HG02973 (cell line): ENCODE data around the gene GCGR.

Experiments
- ATAC-seq: cut with Tn5 transposase; IDR thresholded peaks from one replicate; pipeline ENCODE4 v1.9.1; 2021; ENCODE audit warnings: moderate library complexity; ENCODE audit not compliant: unreplicated experiment

The GCGR gene

DNA sequence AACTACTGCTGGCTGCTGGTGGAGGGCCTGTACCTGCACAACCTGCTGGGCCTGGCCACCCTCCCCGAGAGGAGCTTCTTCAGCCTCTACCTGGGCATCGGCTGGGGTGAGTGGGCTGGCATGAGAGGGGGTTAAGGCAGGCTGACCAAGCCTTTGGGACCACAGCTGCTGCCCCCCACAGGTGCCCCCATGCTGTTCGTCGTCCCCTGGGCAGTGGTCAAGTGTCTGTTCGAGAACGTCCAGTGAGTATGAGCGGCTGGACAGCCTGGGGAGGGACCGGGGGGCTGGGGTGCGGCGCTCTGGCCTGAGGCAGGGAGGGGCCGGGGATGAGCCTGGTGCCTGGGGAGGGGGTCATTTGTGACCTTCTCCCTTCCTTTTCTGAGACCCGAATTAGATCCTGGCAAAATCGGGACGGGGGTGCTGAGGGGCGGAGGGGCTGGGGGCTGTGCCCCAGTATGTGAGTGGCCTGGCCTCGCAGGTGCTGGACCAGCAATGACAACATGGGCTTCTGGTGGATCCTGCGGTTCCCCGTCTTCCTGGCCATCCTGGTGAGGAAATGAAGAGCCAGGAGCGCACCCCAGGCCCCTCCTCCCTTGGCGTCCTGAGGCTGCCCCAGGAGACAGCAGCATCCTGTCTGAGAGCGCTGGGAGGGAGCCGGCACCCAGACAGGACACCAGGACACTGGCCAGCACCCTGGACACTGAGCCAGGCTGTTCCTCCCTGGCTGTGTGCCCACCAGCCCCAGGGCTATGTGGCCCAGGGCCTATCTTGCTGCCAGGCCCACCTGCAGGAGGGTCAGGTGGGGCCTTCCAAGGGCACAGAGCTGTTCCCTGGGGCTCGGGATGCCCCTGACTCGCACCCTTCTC lies 8.0 kb downstream of the GCGR start:
- ATAC-seq: no peak

DNA sequence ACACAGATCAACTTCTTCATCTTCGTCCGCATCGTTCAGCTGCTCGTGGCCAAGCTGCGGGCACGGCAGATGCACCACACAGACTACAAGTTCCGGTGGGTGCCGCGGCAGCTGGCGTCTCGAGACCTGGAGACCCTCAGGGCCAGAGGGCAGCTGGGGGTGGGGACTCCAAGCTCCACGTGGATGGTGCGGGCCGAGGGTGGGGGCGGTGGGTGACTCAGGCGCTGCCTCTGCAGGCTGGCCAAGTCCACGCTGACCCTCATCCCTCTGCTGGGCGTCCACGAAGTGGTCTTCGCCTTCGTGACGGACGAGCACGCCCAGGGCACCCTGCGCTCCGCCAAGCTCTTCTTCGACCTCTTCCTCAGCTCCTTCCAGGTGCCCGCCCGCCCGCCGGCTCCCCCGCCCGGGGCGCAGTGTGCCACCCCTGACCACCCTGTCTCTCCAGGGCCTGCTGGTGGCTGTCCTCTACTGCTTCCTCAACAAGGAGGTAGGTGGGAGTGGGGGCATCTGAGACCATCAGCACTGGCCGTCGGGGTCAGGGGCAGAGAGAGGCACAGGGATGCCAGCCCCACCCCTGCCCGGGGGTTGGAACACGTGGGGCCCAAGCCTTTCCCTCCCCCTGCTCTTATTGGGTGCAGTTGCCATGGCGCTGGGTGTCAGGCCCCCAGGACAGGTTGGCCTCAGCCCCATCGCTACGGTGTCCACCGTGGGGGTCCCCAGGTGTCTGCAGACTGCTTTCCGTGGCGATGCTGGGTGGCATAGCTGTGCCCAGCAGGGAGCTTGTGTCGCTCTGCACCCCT lies 8.8 kb downstream of the GCGR start:
- no peak for ATAC-seq

DNA sequence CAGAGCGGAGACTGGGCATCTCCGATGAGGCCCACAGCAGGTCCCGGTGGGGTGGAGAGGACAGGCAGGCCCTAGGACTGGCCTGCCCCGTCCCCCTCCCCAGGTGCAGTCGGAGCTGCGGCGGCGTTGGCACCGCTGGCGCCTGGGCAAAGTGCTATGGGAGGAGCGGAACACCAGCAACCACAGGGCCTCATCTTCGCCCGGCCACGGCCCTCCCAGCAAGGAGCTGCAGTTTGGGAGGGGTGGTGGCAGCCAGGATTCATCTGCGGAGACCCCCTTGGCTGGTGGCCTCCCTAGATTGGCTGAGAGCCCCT lies 9.4 kb downstream of the GCGR start:
- no peak for ATAC-seq

DNA sequence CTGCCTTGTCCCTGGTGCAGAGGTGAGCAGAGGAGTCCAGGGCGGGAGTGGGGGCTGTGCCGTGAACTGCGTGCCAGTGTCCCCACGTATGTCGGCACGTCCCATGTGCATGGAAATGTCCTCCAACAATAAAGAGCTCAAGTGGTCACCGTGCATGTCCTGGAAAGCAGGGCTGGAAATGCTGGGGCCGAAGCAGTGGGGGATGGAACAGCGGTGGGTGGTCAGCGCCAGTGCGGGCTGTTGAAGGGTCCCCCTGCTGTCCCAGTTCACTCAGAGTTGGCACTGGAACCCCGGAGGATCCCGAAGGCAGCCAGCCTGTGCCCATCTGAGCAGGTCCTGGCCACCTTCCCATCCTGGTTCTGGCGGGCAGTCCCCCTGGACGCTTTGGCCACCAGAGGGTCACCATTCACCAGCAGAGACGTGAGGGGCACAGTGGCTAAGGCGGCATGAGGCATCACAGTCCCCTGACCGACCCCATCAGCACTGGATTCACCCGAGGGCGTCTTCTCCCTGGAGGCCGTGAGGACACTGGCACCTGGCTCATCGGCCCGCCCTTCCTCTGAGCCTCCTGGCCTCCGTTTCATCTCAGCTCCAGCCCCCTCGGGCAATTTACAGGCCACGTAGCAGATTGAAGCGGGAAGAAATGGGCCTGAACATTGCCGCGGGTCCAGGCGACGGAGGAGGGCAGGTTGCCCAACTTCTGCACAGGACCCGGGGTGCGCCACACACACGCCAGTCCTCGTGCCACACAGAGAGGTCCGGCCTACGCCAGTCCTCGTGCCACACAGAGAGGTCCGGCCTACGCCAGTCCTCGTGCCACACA lies 10.1 kb downstream of the GCGR start:
- ATAC-seq: no peak

DNA sequence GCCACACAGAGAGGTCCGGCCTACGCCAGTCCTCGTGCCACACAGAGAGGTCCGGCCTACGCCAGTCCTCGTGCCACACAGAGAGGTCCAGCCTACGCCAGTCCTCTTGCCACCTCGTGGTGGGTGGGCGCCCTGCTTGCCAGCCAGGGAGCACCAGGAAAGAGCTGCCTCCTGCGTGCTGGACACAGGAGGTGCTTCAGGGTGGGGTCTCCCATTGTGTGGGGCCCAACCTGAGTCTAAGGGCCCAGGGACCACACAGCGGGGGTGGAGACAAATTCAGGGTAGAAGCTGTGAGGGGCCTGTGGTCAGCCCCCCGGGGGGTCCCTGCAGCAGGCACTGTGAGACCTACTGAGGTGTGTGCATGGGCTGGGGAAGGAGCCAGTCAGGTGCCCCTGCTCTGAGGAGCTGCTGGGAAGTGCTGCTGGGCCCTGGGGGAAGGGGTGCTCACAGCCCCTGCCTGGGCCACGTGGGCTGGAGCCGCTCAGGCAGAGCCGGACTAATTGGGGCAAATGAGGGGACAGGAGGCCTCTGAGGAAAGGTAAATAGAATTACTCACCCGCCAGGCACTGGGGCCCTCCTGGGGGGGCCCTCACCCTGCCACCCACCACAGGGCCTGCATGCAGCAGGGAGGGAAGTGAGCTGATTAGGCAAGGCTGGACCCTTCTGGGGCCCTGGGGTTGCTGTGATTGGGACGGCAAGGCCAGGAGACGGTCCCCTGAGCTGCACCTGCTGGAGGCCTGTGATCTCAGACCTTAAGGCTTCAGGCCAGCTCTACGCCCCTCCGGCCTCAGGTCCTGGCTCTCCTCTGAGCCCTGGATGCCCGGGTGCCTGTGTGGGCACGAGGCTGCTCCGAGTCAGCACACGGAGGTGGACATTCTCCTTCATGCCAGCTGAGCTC lies 11.0 kb downstream of the GCGR start:
- no peak for ATAC-seq

DNA sequence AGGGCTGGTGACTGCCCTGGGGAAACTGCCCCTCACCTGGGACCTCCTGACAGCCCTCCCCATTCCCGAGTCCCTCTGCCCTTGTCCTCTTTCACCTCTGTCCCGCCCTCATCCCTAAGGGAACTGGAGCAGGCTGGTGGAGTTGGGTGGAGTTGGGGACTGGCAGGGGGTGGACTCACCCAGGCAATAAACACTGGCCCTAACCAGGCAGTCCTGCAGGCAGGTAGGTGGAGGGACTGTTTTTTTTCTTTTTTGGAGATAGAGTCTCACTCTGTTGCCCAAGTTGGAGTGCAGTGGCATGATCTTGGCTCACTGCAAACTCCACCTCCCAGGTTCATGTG lies 11.7 kb downstream of the GCGR start:
- ATAC-seq: no peak

DNA sequence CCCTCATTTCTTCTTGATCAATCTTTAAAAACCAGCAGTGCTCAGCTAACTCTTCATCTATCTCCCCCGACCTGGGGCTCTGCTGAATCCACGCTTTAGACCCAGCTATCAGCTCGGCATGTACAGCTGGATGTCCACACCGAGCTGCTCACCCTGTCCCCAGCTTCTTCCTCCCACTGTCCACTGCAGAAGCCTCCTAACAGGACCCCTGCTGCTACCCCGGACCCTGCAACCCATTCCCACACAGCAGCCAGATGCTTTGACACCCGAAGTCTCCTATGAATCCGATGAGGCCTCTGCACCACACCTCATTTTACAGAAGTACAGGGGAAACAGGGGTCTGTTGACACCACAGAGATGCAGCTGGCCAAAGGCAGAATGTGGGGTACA lies 13.8 kb downstream of the GCGR start:
- ATAC-seq: no peak

DNA sequence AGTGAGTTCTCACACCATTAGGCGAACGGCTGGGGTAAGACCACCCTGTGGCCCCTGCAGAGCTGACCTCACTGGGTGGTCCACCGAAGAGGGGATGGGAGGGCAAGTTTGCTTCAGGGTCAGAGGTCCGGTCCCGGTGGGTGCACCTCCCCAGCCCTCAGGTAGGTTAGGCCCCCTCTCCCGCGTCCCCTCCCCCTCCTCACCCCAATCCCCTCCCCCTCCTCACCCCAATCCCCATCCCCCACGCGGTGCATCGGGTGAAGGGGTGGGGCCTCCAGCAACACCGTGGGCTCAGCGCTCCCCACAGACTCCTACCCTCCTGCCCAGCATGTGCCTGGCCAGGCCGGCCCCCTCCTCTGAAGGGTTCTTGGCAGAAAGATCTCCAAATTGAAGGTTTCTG lies 15.8 kb downstream of the GCGR start:
- ATAC-seq: no peak

DNA sequence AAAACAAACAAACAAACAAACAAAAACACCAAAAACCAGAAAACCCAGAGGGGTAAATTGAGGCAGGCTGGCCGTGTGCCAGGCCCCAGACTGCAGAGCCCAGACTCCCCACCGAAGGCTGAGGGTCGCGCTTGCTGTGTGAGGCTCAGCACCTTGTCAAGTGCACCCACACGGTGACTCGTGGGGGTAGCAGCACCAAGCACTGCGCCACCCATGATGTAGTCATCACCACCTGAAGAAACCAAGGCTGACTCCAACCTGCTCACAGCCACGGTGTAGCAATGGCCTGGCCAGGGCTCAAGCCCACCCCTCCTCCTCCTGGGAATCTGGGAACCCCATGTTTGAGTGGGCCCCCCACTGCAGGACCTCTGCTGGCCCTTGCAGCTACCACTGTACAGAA lies 17.2 kb downstream of the GCGR start:
- no peak for ATAC-seq

DNA sequence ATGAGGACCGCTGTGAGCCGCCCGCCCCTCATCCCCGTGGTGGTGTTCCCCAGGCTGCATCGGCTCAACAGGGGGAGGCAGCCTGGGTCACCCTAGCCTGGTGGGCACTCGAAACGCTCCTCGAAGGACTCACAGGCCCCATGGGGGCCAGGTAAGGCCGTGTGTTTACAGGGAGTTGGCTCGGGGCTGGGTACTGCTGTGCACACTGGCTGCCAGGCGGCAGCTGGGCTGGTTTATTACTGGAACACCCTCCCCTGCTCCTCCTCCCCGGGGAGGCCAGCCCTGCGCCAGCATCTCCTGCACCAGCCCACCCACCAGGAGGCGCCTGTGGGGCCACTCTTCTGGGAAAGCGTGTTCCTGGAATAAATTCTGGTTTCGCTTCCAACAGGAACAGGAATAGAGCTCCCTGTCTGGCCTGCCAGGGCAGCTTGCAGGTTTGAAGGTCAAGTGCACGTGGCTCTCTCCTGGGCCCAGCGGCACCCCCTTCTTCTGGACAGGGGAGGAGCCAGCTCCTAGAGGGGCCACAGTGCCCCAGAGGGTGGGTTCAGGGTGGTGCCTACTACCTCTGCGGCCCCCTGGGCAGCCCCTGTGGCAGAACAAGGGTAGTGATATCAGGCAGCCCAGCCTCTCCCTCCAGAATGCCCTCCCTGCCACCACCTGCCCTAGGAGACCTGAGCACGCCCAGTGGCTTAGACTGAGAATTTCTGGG lies 17.8 kb downstream of the GCGR start:
- no peak for ATAC-seq

DNA sequence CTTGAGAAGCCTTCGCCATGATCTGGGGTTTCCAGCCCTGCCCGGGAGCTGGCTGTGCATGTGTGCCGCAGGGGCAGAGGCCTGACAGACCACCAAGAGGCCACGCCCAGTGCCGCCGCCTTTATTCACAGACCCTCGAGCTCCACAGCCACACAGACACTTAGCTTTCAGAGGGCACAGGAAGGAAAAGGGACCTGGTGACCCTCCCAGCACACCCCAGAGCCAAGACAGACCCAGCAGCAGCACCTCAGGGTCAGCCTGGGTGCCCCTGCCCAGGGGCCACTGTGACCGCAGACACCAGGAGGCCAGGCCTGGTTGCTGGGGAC lies 18.3 kb downstream of the GCGR start:
- no peak for ATAC-seq

DNA sequence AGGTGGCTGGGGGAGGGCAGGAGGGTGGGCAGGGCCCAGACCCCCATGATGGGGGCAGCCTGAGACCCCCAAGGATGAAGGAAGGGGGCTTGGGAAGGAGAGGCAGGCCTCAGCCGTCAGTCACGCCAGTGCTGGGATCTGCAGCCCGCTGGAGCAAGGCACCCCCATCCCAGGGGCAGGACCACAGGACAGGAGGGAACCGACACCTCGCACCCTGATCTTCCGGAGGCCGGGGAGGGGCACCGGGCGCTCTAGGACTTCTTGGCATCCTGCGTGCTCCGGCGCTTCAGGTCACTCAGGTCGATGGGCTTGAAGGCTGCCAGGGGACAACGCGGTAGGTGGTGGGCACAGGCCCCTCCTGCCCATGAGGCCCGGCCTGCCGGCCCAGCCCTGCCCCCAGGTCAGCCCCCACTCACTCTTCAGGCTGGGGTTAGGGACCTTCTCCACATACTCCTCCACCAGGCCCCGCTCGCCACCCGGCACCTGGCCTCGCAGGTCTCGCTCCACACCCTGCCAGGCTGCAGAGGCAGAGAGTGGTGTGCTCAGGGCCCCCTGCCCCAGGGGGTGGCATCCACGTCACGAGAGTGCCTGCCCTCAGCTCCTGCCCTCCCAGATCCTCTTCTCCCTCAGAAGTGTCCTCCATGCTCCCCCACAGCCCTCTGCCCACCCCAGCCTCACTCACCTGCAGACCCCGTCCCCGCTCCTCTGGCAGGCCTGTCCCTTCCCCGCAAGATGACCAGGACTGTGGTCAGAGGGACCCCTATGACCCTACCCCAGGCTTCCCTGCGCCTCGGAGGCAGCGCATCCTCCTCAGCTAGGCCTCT lies 19.3 kb downstream of the GCGR start:
- no peak for ATAC-seq

DNA sequence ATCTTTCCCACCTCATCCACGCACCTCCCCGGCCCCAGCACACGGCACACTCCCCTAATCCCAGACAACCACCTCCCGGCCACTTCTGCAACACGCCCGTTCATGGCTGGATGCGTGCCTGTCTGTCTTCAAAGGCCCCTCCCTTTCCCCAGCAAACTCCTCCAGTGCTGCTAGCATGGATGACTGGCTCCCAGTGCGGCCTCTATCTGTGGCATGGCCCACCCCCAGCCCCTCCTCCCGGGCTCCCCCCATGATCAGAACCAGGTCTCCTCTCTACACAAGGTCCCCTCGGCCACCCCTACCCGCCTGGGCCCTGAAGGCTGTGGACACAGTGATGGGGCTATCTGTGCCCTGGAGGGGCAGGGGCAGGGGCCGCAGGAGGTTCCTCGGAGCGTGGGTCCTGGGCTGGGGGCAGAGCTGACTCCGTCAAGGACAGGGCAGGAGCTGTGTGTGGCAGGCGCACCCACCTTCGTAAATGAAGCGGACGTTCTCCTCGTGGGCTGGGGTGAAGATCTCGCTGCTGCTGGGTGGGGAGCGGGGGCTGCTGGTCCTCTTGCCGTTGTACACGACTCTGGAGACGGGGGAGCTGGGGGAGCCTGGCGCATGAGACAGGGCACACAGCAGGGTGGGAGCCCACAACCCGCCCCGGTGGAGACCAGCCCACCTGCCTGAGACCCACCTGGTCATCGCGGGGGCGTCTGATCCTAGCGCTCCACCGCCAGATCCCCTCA lies 20.0 kb downstream of the GCGR start:
- ATAC-seq: no peak

DNA sequence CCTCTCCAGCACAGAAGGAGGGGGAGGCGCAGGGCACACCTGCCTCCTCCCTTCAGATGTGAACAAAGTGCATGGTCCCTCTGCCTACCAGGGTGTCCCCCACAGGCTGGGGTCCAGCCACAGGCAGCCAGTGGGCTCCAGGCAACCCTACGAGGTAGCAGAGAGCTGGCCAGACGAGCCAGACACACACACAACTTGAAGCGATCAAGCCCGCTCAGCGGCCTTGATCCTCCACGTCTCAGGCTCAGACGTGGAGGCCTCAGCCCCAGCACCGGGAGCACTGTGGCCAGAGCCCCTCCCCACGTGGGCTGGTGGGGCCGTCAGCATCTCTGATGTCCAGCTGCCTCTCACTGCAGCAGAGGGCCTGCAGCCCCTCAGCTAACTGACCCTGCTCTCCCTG lies 20.6 kb downstream of the GCGR start:
- no peak for ATAC-seq

DNA sequence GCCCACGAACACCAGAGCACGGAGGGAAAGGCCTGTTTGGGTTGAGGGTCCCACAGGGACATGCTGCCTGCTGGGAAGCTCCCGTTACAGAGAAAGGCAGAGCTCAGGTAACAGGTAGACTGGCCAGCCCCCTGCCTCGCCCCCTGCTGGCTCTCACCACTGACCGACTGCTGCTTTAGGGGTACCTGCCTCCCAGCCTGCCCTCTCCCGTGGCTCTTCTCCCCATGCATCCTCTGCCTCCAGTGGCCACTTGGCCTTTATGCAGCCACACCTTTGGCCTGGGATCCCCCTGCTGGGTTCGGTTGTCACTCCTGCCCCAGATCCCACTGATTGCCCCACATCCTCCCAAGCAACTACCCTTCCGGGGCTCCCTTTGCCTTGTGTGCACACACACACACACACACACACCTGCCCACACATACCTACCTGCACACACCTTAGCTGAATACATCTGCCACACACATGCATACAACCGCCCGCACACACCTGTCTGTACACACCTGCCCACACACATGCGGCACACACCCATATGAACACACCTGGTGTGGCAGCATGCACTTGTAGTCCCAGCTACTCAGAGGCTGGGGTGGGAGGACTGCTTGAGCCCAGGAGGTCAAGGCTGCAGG lies 22.0 kb downstream of the GCGR start:
- no peak for ATAC-seq

DNA sequence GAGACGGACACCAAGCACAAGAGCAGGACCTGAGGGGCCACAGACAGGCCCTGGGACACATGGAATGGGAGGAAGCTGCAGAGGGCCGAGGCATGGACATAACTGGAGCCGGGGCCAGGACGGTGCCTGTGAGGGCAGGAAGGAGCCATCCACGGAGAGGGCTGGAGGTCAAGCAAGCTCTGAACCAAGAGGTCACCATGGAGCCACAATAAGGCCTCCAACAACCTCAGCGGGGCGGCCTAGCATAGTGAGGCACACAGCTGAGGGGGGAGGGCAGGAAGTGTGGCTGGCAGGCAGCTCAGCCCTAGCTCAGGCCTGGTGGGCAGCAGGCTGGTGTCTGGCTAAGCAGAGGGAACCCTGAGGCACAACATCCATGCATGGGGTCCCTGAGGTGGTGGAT lies 24.7 kb downstream of the GCGR start:
- no peak for ATAC-seq

DNA sequence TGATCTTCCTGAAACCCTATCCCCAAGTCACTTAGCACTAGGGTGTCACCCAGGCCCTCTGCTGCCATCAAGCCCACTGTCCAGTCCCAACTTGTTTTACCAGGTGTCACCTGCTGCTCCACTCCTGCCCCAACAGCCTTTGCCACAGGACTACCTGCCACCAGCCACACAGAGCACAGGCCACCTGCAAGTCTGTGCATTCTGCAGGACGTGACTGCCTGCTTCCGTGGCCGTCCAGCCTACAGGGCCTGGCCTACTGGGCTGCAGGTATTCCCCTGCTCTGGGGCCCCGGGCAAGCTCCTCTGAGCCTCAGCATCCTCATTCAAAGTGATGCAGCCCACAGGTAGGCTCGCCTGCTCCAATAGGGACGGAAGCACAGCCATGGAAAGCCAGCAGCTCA lies 25.9 kb downstream of the GCGR start:
- ATAC-seq: no peak

DNA sequence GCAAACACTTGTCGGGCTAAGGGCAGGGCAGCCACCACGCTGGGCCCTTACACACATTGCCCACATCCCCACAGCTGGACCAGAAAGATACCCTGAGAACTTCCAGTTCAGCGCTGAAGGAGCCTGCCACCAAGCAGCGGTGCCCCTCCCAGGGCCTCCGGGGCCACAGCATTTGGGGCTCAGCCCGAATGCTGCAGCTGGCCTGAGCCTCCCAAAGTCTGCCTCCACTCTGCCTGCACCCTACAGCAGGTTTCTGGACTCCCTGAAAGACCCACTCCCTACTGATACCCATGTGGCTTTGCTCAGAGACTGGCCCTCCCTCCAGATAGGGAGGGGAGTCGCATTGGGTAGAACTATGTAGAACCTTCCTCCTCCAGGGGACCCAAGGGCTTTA lies 27.6 kb downstream of the GCGR start:
- no peak for ATAC-seq
